Skeletal muscle tissue (tissue), 4 donors: Measurements from ENCODE around the gene APOC1. TPM values are rescaled to one million over a fixed set of nuclear protein-coding genes. Genes with fewer than 3 reads are reported as not detected.

ENCODE experiments used
- H3K27ac ChIP-seq: one replicate; pipeline ENCODE4 v1.7.0; 2013; ENCODE audit warnings: mild to moderate bottlenecking, low read depth, low read length, inconsistent platforms
- H3K27me3 ChIP-seq, 3 donors: one replicate each; pipeline ENCODE4 v1.7.0; 2013; ENCODE audit warnings: low read length in 3 of 3; ENCODE audit not compliant: control insufficient read depth in 3 of 3, insufficient read depth in 3 of 3
- H3K36me3 ChIP-seq, 3 donors: one replicate each; pipeline ENCODE4 v1.7.0; 2013; ENCODE audit warnings: low read length in 3 of 3; ENCODE audit not compliant: control insufficient read depth in 3 of 3, insufficient read depth in 3 of 3
- H3K4me1 ChIP-seq, 3 donors: one replicate each; pipeline ENCODE4 v1.7.0; 2013; ENCODE audit warnings: low read length in 3 of 3, mild to moderate bottlenecking in 3 of 3; ENCODE audit not compliant: control insufficient read depth in 3 of 3, insufficient read depth in 3 of 3
- H3K4me3 ChIP-seq, 3 donors: one replicate each; pipeline ENCODE4 v1.7.0; 2013; ENCODE audit warnings: low read length in 3 of 3
- H3K9ac ChIP-seq, 3 donors: one replicate each; pipeline ENCODE4 v1.7.0; 2013; ENCODE audit warnings: low read length in 3 of 3, mild to moderate bottlenecking in 3 of 3, moderate library complexity in 2 of 3, low read depth in 1 of 3
- H3K9me3 ChIP-seq, 3 donors: one replicate each; pipeline ENCODE4 v1.7.0; 2013; ENCODE audit warnings: low read length in 3 of 3; ENCODE audit not compliant: control insufficient read depth in 3 of 3
- total RNA-seq: library from RNA; depleted of rRNA; stranded (reverse); fragments of >200 nt; gene quantifications from one replicate; pipeline ENCODE4 v1.2.3, GENCODE V29; 2014
- donor health status: Osteomylitis.

Gene APOC1
- total RNA-seq, 1 donor from 2014 or later: 5.7 TPM

DNA sequence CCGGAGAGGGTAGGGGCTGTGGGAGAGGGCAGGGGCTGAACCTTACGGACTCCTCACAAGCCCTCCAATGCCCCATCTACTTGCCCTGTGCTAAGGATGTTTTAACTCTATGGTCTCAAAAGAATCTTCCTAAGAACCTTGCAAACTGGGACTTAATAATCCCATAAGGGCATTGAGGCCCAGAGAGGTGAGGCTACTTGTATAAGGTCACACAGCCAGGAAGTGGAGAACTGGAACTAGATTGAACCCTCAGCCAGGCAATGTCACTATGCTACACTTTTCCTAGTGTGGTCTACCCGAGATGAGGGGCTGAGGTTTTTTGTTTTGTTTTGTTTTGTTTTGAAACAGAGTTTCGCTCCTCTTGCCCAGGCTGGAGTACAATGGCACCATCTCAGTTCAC is 17.1 kb downstream of the APOC1 start:
- Histone ChIP-seq H3K36me3 (no peaks in the 10 kb centered on the region), H3K9me3 (no peaks in the 10 kb centered on the region), H3K4me1 (peaks cover 3 to 6% (median 4%) of the 10 kb centered on the region in 3 donors), H3K9ac (no peak overlapping the region), H3K27ac (no peak overlapping the region), H3K27me3 (no peaks in the 10 kb centered on the region), H3K4me3 (no peak overlapping the region)

GRCh38 chr19:44939668-44940067 is 25.3 kb downstream of the APOC1 start:
- Histone ChIP-seq H3K27ac (no peak overlapping the region), H3K9ac (no peak overlapping the region), H3K4me1 (no peaks in the 10 kb centered on the region), H3K9me3 (no peaks in the 10 kb centered on the region), H3K4me3 (no peak overlapping the region), H3K27me3 (no peaks in the 10 kb centered on the region), H3K36me3 (no peaks in the 10 kb centered on the region)

DNA sequence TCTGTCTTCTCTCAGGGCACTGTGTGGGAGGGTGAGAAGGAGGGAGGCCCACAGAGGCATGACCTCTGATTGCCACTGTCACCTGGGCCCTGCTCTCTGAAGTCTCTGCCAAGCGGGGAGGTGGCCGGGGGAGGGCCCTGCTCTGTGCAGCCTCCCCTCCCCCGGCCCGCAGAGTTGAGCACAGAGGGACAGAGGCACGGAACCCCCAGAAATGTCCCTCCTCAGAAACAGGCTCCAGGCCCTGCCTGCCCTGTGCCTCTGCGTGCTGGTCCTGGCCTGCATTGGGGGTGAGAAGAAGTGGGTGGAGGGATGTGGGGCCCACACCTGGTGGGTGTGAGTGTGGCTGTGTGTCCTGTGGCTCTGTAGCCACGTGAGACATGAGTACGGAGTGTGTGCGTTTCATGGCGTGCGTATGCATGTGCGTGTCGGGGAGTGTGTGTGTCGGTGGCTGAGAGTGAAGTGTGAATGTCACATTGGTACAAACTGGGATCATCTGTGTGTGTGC is 27.7 kb downstream of the APOC1 start, which contains the start of gene APOC4:
Gene APOC4 (plus strand): TSS at position 171 of the 505 bp plus-strand sequence. CDS start 41 bp downstream, at position 212.
- no peaks in the 10 kb centered on the region for H3K4me1 ChIP-seq
- no peaks in the 10 kb centered on the region for H3K9me3 ChIP-seq
- H3K36me3 ChIP-seq: no peaks in the 10 kb centered on the region
- H3K9ac ChIP-seq: no peak within 1 kb of the TSS
- H3K4me3 ChIP-seq: no peak within 1 kb of the TSS
- no peaks in the 10 kb centered on the region for H3K27me3 ChIP-seq
- no peak within 1 kb of the TSS for H3K27ac ChIP-seq

DNA sequence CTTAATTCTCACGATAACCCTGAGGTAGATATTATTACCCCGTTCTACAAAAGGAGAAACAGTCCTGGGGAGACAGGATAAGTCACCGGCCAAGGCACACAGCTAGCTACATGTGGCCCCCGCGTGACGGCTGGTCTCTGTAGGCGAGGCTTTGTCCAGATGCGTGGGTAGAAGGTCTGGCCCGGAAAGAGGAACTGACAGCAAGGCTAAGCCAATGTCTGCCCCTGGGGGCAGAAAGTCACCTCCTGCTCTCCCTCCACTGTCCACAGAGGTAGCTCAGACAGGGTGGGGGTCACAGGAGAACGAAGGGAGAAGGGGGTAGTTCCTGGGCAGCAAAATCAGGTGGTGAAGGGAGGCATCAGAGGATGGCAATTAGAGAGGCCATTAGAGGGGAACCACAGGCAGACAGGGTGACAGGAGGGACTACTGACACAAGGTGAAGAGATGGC is 29.4 kb downstream of the APOC1 start:
- Histone ChIP-seq H3K27ac (no peak overlapping the region), H3K9ac (no peak overlapping the region)

DNA sequence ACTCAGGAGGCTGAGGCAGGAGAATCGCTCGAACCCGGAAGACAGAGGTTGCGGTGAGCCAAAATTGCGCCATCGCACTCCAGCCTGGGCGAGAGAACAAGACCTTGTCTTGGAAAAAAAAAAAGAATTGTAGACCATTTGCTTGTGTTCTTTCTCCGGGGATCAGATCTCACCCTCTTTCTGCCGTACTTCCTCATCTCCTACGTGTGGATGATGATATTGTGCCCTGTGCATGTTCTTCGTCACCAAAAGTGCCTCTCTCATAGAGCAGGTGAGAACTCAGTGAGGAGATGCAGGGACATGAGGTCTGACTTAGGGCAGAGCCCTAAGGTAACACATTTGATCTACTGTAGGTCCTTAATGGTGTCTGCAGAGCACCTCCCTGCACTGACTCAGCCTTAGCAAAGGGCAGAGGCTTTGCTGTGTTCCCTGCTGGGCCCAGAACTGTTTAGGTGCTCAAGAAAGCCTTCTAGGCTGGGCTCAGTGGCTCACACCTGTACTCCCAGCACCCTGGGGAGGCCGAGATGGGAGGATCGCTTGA is 32.7 kb downstream of the APOC1 start:
- Histone ChIP-seq H3K4me3 (no peak overlapping the region), H3K27ac (no peak overlapping the region), H3K4me1 (peaks cover 7 to 11% (median 9%) of the 10 kb centered on the region in 3 donors), H3K27me3 (no peaks in the 10 kb centered on the region), H3K9ac (no peak overlapping the region), H3K9me3 (no peaks in the 10 kb centered on the region), H3K36me3 (peaks cover 4 to 7% (median 4%) of the 10 kb centered on the region in 3 donors)

More for the DNA sequence above, 29.4 kb downstream of the APOC1 start:
- no peaks in the 10 kb centered on the region for H3K9me3 ChIP-seq
- no peaks in the 10 kb centered on the region for H3K27me3 ChIP-seq
- no peak overlapping the region for H3K4me3 ChIP-seq
- H3K36me3 ChIP-seq: no peaks in the 10 kb centered on the region
- H3K4me1 ChIP-seq: no peaks in the 10 kb centered on the region

DNA sequence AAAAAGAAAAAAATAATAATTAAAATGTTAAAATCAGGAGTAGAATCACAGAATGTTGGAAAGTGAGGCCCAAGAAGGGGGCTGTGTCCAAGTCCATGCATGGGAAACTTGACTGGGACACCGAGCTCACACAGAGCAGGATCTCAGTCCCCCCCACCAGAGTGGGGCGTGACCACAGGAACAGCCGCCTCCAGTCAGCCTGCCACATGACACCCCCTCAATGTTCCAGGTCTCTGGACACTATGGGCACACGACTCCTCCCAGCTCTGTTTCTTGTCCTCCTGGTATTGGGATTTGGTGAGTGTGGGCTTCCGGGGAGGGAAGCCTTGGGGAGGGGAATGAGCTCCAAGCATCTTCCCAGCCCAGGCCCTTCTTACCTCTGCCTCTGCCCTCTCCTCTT is 33.8 kb downstream of the APOC1 start:
- Histone ChIP-seq H3K9ac (no peak overlapping the region), H3K36me3 (peaks cover 4 to 7% (median 5%) of the 10 kb centered on the region in 3 donors), H3K9me3 (no peaks in the 10 kb centered on the region), H3K27ac (no peak overlapping the region), H3K27me3 (no peaks in the 10 kb centered on the region), H3K4me3 (no peak overlapping the region), H3K4me1 (peaks cover 7 to 12% (median 10%) of the 10 kb centered on the region in 3 donors)

DNA sequence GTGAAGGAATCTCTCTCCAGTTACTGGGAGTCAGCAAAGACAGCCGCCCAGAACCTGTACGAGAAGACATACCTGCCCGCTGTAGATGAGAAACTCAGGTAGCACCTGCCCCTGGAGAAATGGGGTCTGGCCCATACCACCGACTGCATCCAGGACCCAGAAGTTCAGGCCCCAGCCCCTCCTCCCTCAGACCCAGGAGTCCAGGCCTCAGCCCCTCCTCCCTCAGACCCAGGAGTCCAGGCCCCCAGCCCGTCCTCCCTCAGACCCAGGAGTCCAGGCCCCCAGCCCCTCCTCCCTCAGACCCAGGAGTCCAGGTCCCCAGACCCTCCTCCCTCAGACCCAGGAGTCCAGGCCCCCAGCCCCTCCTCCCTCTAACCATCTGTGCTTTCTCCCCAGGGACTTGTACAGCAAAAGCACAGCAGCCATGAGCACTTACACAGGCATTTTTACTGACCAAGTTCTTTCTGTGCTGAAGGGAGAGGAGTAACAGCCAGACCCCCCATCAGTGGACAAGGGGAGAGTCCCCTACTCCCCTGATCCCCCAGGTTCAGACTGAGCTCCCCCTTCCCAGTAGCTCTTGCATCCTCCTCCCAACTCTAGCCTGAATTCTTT is 34.5 kb downstream of the APOC1 start:
- Histone ChIP-seq H3K4me3 (no peak overlapping the region), H3K27ac (no peak overlapping the region), H3K36me3 (peaks cover 4 to 7% (median 5%) of the 10 kb centered on the region in 3 donors), H3K9me3 (no peaks in the 10 kb centered on the region), H3K9ac (no peak overlapping the region), H3K4me1 (peaks cover 13 to 18% (median 16%) of the 10 kb centered on the region in 3 donors), H3K27me3 (no peaks in the 10 kb centered on the region)

DNA sequence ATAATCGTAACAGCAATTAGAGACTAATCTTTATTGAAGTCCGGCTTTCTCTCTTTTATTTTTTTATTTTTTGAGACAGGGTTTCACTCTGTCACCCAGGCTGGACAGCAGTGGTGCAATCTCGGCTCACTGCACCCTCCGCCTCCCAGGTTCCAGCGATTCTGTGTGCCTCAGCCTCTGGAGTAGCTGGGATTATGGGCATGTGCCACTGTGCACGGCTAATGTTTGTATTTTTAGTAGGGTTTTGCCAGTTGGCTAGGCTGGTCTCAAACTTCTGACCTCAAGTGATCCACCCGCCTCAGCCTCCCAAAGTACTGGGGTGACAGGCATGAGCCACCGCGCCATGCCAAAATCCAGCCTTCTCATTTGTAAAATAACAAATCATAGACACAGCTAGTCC is 35.1 kb downstream of the APOC1 start:
- Histone ChIP-seq H3K9ac (no peak overlapping the region), H3K4me3 (no peak overlapping the region), H3K9me3 (no peaks in the 10 kb centered on the region), H3K27ac (no peak overlapping the region), H3K27me3 (no peaks in the 10 kb centered on the region), H3K4me1 (peaks cover 17 to 23% (median 20%) of the 10 kb centered on the region in 3 donors), H3K36me3 (peaks cover 4 to 7% (median 5%) of the 10 kb centered on the region in 3 donors)

- Histone ChIP-seq H3K36me3 (peaks cover 4 to 7% (median 5%) of the 10 kb centered on the region in 3 donors), H3K27me3 (no peaks in the 10 kb centered on the region), H3K9me3 (no peaks in the 10 kb centered on the region), H3K4me3 (no peak overlapping the region), H3K9ac (peak overlapping the region in 2 of 3 donors; percentile 50 to 68), H3K4me1 (peaks cover 26 to 38% (median 31%) of the 10 kb centered on the region in 3 donors), H3K27ac (peak overlapping the region; percentile 25)
These were observed 37.1 kb downstream of the APOC1 start for GRCh38 chr19:44951179-44952159.
